ENCODE measurements around the gene GFRA3. TPM values are rescaled to one million over a fixed set of nuclear protein-coding genes. Genes with fewer than 3 reads are reported as not detected.

Gene GFRA3
- total RNA-seq, 1 donor from 2014 or later: 0.16 TPM

- Mint-ChIP-seq H3K27ac (ENCODE audit: unreplicated experiment) (no peak overlapping the region), H3K27me3 (ENCODE audit: low read depth, unreplicated experiment) (peaks cover 4% of the 10 kb centered on the region), H3K9me3 (ENCODE audit: unreplicated experiment) (no peaks in the 10 kb centered on the region), H3K4me1 (ENCODE audit: low read depth, unreplicated experiment) (peaks cover 1% of the 10 kb centered on the region), H3K36me3 (ENCODE audit: low read depth, unreplicated experiment) (no peaks in the 10 kb centered on the region), H3K4me3 (ENCODE audit: unreplicated experiment) (no peak overlapping the region)
- Histone ChIP-seq H2AFZ (ENCODE audit: low read depth, low read length) (no peak overlapping the region), H4K20me1 (ENCODE audit: insufficient read depth, low read length) (no peaks in the 10 kb centered on the region), H3K4me2 (ENCODE audit: low read length) (no peak overlapping the region), H3K9ac (ENCODE audit: low read length) (no peak overlapping the region), H3K27me3 (ENCODE audit: insufficient read depth, low read length) (peaks cover 20% of the 10 kb centered on the region), H3K4me1 (ENCODE audit: insufficient read depth, low read length) (peaks cover under 1% of the 10 kb centered on the region), H3K27ac (ENCODE audit: low read depth, low read length) (no peak overlapping the region), H3K36me3 (ENCODE audit: insufficient read depth, low read length) (no peaks in the 10 kb centered on the region), H3K4me3 (ENCODE audit: insufficient read depth, low read depth, low read length) (no peak overlapping the region), H3K79me2 (ENCODE audit: insufficient read depth, low read length) (no peaks in the 10 kb centered on the region), H3K9me3 (ENCODE audit: insufficient read depth, low read depth, low read length) (no peaks in the 10 kb centered on the region)
- TF ChIP-seq EZH2 (IDR thresholded peaks at IDR 0.05; ENCODE audit: insufficient read depth, low read length) (no peak), CTCF (IDR thresholded peaks at IDR 0.05; ENCODE audit: insufficient read depth, low read depth, low read length) (no peak)
- DNase-seq (ENCODE audit: low read depth): no peak
- no peak for FAIRE-seq
These were observed 27.6 kb downstream of the GFRA3 start for GRCh38 chr5:138246822-138247221.

- DNase-seq (ENCODE audit: low read depth) (no peak), FAIRE-seq (no peak)
- Histone ChIP-seq H3K27ac (ENCODE audit: low read depth, low read length) (no peak overlapping the region), H3K4me2 (ENCODE audit: low read length) (no peak overlapping the region), H3K27me3 (ENCODE audit: insufficient read depth, low read length) (peaks cover 23% of the 10 kb centered on the region), H3K9ac (ENCODE audit: low read length) (no peak overlapping the region), H4K20me1 (ENCODE audit: insufficient read depth, low read length) (no peaks in the 10 kb centered on the region), H3K4me3 (ENCODE audit: insufficient read depth, low read depth, low read length) (no peak overlapping the region), H3K79me2 (ENCODE audit: insufficient read depth, low read length) (no peaks in the 10 kb centered on the region), H2AFZ (ENCODE audit: low read depth, low read length) (no peak overlapping the region), H3K9me3 (ENCODE audit: insufficient read depth, low read depth, low read length) (no peaks in the 10 kb centered on the region), H3K4me1 (ENCODE audit: insufficient read depth, low read length) (peaks cover 5% of the 10 kb centered on the region), H3K36me3 (ENCODE audit: insufficient read depth, low read length) (no peaks in the 10 kb centered on the region)
- H3K36me3 Mint-ChIP-seq (ENCODE audit: low read depth, unreplicated experiment): no peaks in the 10 kb centered on the region
- H3K4me1 Mint-ChIP-seq (ENCODE audit: low read depth, unreplicated experiment): peaks cover 1% of the 10 kb centered on the region
- no peak overlapping the region for H3K4me3 Mint-ChIP-seq (ENCODE audit: unreplicated experiment)
- TF ChIP-seq CTCF (IDR thresholded peaks at IDR 0.05; ENCODE audit: insufficient read depth, low read depth, low read length) (no peak), EZH2 (IDR thresholded peaks at IDR 0.05; ENCODE audit: insufficient read depth, low read length) (no peak)
- no peaks in the 10 kb centered on the region for H3K9me3 Mint-ChIP-seq (ENCODE audit: unreplicated experiment)
- H3K27ac Mint-ChIP-seq (ENCODE audit: unreplicated experiment): no peak overlapping the region
- peaks cover 5% of the 10 kb centered on the region for H3K27me3 Mint-ChIP-seq (ENCODE audit: low read depth, unreplicated experiment)
These were observed 28.1 kb downstream of the GFRA3 start for GRCh38 chr5:138246334-138246733.

DNA sequence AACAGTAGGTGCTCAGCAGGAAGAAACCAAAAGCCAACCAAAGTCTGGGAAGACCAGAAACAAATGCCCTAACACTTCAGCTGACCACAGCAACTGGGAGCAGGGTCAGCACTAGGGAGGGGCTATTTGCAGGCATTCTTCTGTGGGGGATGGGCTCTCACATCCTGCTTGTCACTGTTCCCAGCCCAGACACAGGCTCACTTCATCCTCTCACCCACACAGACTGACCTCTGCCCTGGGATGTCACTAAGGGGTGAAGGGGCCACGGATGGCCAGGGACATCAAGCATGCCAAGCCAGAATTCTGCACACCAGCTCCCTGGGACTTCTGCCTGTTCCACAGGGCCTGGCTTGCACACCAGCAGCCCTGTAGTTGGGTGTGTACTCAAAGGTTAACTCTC, 28.7 kb downstream of the GFRA3 start:
- H3K27ac Mint-ChIP-seq (ENCODE audit: unreplicated experiment): no peak overlapping the region
- no peaks in the 10 kb centered on the region for H3K79me2 ChIP-seq (ENCODE audit: insufficient read depth, low read length)
- peaks cover 8% of the 10 kb centered on the region for H3K27me3 Mint-ChIP-seq (ENCODE audit: low read depth, unreplicated experiment)
- H2AFZ ChIP-seq (ENCODE audit: low read depth, low read length): no peak overlapping the region
- H3K36me3 Mint-ChIP-seq (ENCODE audit: low read depth, unreplicated experiment): no peaks in the 10 kb centered on the region
- no peak overlapping the region for H3K4me2 ChIP-seq (ENCODE audit: low read length)
- H3K4me3 ChIP-seq (ENCODE audit: insufficient read depth, low read depth, low read length): no peak overlapping the region
- no peak overlapping the region for H3K27ac ChIP-seq (ENCODE audit: low read depth, low read length)
- H3K27me3 ChIP-seq (ENCODE audit: insufficient read depth, low read length): peaks cover 29% of the 10 kb centered on the region
- no peaks in the 10 kb centered on the region for H4K20me1 ChIP-seq (ENCODE audit: insufficient read depth, low read length)
- no peak overlapping the region for H3K9ac ChIP-seq (ENCODE audit: low read length)
- no peaks in the 10 kb centered on the region for H3K9me3 Mint-ChIP-seq (ENCODE audit: unreplicated experiment)
- no peaks in the 10 kb centered on the region for H3K36me3 ChIP-seq (ENCODE audit: insufficient read depth, low read length)
- no peak for TF ChIP-seq CTCF (IDR thresholded peaks at IDR 0.05; ENCODE audit: insufficient read depth, low read depth, low read length)
- TF ChIP-seq EZH2 (IDR thresholded peaks at IDR 0.05; ENCODE audit: insufficient read depth, low read length): no peak
- no peak overlapping the region for H3K4me3 Mint-ChIP-seq (ENCODE audit: unreplicated experiment)
- FAIRE-seq (no peak), DNase-seq (ENCODE audit: low read depth) (no peak)
- no peaks in the 10 kb centered on the region for H3K9me3 ChIP-seq (ENCODE audit: insufficient read depth, low read depth, low read length)
- peaks cover 5% of the 10 kb centered on the region for H3K4me1 ChIP-seq (ENCODE audit: insufficient read depth, low read length)
- peaks cover 2% of the 10 kb centered on the region for H3K4me1 Mint-ChIP-seq (ENCODE audit: low read depth, unreplicated experiment)

Data from astrocyte (in vitro differentiated cells and primary cell).